ENCODE data around the gene AKAP7. TPM values are rescaled to one million over a fixed set of nuclear protein-coding genes. Genes with fewer than 3 reads are reported as not detected.

Gene AKAP7
- total RNA-seq, 1 experiment from 2014 or later, result 12.8 TPM

DNA sequence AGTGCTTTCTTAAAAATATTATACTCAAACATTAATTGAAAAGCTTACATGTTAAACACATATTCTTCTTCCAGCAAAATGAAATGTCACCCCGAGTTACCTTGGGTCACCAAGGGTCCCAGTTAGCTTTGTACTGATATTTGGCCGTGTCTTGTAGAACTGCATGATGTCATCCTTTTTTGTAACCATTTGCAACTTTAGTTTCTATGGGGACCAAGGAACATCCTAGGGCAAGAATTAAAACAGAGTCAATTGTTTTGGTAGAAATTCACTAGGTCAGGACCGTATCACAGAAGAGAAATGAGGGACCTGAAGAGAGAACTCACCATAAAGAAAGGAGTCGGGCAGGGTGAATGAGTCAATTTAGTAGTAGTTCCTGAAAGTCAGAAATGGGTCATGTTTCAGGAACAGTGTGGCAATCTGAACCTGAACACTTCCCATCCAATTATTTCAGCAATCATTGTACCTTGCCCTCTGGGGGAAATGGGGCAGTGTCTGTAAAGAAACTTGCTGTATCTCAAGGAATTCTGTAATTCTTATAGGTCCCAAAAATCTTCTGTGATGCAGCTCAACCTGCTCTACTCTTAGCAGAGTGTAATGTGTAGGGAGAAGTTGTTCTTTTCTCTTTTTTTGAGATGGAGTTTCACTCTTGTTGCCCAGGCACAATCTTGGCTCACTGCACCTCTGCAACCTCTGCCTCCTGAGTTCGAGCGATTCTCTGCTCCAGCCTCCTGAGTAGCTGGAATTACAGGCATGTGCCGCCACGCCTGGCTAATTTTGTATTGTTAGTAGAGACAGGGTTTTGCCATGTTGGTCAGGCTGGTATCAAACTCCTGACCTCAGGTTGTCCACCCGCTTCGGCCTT, 5.3 kb upstream of the AKAP7 start:
- no peak for DNase-seq (ENCODE audit: low read depth)
- in situ Hi-C loops (cut with HindIII; ENCODE audit: low pct_unique_long_range_greater_than_20kb, low sequenced_read_pairs), result no loop called here

DNA sequence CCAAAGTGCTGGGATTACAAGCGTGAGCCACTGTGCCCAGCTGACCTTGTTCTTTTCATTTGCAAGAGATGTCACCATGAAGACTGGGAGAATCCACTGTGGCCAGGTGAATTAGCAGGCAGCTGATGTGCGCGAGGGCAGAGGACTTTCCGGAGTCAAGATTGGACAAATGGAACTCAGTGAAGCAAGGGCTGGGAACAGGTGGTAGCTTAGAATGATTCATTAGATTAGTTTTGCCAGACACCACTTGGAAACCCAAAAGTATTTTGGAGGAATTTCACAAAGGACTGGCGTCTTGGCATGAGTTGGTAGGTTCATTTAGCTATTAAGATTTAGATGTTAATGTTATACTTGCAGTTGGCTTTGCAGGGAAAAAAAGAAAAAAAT, 4.7 kb upstream of the AKAP7 start:
- DNase-seq (ENCODE audit: low read depth), result no peak
- in situ Hi-C loops (cut with HindIII; ENCODE audit: low pct_unique_long_range_greater_than_20kb, low sequenced_read_pairs), result no loop called here

DNA sequence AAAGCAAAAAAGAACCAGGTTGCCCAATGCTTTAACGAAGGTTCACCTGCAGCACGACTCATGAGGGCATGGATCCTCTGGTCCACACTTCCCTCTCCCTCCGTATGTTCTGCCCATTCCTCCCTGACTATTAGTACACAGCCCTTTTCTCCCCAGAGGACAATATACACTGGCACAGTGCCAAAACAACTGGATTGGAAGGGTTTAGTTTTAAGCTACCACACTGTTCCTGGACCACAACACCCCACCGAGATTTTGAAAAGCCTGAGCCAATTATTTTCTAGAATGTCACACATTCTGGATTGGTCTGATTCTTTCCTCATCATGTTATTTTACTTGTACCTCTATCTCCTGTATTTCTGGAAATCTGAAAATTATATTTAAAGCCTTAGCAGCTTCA, 2.9 kb upstream of the AKAP7 start:
- in situ Hi-C loops (cut with HindIII; ENCODE audit: low pct_unique_long_range_greater_than_20kb, low sequenced_read_pairs), result no loop called here
- no peak for DNase-seq (ENCODE audit: low read depth)

DNA sequence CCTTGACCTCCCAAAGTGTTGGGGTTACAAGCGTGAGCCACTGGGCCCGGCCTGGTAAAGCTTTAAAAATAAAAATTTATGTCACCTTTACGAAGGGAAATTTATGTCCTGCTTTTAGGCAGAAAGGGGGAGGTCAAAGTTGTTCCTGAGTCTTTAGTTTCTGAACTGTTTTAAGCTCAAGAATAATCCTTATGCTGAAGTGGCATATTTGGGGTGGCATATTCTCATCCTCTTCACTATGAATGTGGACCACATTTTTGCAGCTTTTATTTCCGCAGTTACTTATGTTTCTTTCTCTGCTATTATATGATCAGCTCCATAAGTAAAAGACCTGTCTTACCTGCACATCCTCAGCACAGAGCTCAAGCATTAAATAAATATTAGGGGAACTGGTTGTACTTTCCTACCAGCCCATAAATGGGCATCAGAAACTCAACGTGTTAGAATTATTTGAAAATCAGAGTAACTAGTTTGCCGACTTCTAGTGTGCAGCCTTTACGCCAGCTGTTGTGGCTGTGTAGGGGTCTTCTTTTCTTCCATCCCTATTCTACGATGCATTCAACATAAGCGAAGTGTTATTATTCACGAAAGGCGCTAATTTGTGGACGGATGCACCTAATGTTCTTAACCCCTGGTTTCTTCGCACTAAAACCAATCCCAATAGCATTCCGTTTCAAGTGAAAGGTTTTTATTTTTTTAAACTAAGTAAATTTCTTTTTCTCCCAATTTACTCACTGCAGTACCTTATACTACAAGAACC, 867 bp upstream of the AKAP7 start:
- DNase-seq (ENCODE audit: low read depth), result peak; percentile 4
- in situ Hi-C loops (cut with HindIII; ENCODE audit: low pct_unique_long_range_greater_than_20kb, low sequenced_read_pairs), result no loop called here

DNA sequence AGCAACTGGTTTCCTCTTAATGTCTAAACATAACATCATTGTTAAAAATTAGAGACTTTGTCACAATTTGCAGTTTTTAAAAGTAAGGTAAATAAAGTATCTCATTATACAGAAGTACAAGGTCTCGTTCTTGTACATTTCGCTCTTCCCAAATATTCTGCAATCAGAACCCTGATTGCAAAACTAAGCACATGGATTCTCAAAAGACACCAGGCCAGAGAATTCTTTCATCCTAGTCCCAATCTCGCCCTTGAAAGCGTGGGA, 355 bp upstream of the AKAP7 start:
- DNase-seq (ENCODE audit: low read depth), result no peak
- in situ Hi-C loops (cut with HindIII; ENCODE audit: low pct_unique_long_range_greater_than_20kb, low sequenced_read_pairs), result no loop called here

DNA sequence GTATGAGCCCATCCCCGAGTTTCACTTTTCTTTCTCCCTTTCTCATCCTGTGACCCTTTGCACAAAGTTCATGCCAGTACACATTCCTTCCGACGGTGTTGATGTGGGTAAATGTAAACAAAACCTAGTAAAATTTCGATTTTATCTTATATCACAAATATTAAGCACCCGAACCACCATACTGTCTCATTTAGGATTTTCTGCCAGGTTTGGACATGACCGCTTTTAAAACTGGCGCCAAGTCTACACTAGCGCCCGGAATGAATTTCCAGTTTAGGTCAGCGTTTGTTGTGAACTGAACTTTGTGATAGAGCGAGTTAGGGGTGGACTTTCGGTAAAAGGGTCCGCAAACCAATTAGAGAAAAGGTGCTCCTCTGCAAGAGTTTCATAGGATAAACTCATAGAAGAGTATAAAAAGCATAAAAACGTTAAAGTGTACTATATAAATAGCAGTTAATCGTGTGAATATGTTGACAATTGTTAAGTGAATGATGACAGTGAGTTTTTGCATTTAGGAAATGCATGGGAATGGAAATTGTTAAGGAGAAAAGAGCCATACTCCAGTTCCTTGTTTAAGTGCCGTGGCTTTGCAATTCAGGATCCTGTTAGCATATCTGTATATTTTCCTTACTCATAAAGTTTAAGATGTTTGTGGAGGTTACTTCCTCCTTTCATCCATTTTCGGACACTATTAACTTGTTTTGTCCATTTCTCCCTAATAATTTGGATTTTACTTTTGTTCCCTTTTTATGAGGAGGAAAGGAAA, 937 bp downstream of the AKAP7 start:
- DNase-seq (ENCODE audit: low read depth), result no peak
- in situ Hi-C loops (cut with HindIII; ENCODE audit: low pct_unique_long_range_greater_than_20kb, low sequenced_read_pairs), result no loop called here

DNA sequence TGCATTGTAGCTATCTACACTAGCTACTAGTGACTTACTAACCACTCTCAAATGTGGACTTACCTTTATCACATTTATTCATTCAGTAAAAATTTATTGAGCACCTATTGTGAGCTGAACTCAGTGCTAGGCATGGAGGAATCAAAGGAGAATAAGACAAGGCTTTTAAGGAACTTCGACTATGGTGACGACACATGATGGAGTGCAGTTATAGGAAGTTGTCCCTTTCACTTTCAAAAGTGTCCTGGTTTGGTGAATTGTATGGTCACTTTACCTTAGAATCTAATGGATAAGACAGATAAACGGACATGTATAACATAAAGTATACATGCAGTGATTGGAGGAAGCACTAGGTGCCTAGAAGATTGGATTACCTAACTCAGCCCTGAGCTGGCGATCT, 4.3 kb downstream of the AKAP7 start:
- DNase-seq (ENCODE audit: low read depth), result no peak
- in situ Hi-C loops (cut with HindIII; ENCODE audit: low pct_unique_long_range_greater_than_20kb, low sequenced_read_pairs), result no loop called here

DNA sequence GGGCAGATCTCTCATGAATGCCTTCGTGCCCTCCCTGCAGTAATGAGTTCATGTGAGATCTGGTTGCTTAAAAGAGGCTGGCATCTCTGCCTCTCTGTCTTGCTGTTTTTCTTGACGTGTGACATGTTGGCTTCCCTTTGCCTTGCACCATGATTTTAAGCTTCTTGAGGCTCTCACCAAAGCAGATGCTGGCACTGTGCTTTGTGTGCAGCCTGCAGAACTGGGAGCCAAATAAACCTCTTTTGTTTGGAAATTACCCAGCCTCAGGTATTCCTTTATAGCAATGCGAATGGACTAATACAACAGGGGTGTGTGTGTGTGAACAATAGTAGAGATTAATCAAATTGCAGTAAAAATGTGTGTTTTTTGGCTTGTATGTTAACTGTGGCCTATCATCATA, 8.1 kb downstream of the AKAP7 start:
- in situ Hi-C loops (cut with HindIII; ENCODE audit: low pct_unique_long_range_greater_than_20kb, low sequenced_read_pairs), result no loop called here
- DNase-seq (ENCODE audit: low read depth), result no peak

DNA sequence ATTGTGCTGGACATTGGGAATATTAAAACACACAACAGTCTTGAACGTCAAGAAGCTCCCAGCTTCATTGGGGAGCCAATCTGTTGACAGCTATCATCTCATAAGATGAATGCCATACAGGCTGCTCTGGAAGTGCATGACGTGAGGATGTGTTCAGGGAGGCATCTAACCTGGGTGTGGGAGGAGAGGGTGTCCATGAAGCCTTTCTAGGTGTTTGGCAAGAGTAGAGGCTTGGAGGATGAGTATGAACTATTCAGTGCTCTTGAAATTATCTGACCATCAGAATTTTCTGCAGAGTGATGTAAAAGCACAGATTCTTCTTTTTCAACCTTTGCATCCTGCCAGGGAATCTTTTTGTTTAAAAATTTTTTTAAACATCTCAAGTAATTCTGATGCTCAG, 11.6 kb downstream of the AKAP7 start:
- in situ Hi-C loops (cut with HindIII; ENCODE audit: low pct_unique_long_range_greater_than_20kb, low sequenced_read_pairs), result no loop called here
- no peak for DNase-seq (ENCODE audit: low read depth)

DNA sequence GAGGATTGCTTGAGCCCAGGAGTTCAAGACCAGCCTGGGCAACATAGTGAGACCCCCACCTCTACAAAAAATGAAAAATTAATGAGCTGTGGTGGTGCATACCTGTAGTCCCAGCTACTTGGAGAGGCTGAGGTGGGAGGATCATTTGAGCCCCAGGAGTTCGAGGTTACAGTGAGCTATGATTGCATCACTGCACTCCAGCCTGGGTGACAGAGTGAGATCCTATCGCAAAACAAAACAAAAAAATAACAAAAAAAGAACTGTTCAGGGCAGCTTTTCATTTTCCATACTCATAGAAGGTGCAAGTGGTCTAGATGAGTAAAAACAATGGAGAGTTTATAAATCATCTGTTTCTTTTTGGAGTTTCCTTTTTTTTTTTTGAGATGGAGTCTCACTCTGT, 21.1 kb downstream of the AKAP7 start:
- in situ Hi-C loops (cut with HindIII; ENCODE audit: low pct_unique_long_range_greater_than_20kb, low sequenced_read_pairs), result no loop called here
- DNase-seq (ENCODE audit: low read depth), result no peak

DNA sequence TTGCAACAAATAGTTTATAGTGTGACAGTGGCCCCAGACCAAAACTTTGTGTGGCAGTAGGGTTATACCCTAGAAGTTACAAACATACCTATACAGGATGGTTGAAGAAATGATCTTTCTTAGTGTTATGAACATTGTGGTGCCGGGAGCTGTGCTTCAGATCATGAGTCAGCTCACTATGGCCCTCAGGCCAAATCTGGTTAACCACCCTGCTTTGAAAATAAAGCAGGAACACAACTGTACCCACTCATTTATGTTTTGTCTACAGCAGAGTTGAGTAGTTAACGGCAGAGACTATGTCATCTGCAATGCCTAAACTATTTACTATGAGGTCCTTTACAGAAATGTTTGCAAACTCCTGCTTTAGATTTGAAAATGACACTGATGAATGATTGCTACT, 24.3 kb downstream of the AKAP7 start:
- no peak for DNase-seq (ENCODE audit: low read depth)
- in situ Hi-C loops (cut with HindIII; ENCODE audit: low pct_unique_long_range_greater_than_20kb, low sequenced_read_pairs), result no loop called here

DNA sequence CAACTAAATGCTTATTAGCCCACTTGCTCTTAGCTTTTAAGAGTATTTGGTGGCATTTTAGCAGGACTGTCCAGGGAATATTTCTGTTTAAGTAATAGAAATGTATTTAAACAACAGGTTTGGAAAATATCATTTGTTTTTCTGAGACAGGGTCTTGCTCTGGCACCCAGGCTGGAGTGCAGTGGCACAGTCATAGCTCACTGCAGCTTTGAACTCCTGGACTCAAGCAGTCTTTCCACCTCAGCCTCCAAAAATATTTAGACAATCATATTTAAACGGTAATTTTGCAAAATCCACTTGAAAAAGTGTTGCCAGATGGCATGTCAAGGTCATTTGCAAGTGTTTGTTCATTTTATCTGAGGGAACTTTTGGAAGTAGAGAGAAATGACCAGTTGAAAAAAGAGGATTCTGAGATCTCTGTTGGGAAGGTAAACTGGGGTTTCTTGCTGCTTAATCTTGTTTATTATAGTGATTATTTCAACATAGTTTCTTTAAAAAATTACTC, 25.0 kb downstream of the AKAP7 start:
- in situ Hi-C loops (cut with HindIII; ENCODE audit: low pct_unique_long_range_greater_than_20kb, low sequenced_read_pairs), result no loop called here
- DNase-seq (ENCODE audit: low read depth), result no peak

DNA sequence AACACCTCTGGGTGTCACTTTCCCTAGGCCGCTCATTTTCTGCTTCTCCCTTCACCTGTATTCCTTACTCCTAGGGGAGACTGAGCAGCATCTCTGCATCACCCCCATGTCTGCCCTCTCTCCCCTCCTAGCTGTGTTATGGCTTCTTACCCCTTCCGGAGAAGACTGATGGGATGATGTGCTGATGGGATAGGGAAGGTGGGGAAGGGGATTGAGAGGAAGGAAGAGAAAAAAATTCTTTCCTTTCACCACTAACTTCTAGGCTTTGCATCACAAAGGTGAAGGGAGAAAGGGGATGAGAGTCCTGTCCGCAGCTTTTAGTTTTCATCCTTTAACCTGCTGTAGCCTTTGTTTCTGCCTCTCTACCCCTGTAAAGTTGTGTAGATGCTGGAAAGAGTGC, 26.7 kb downstream of the AKAP7 start:
- DNase-seq (ENCODE audit: low read depth), result no peak
- in situ Hi-C loops (cut with HindIII; ENCODE audit: low pct_unique_long_range_greater_than_20kb, low sequenced_read_pairs), result no loop called here

DNA sequence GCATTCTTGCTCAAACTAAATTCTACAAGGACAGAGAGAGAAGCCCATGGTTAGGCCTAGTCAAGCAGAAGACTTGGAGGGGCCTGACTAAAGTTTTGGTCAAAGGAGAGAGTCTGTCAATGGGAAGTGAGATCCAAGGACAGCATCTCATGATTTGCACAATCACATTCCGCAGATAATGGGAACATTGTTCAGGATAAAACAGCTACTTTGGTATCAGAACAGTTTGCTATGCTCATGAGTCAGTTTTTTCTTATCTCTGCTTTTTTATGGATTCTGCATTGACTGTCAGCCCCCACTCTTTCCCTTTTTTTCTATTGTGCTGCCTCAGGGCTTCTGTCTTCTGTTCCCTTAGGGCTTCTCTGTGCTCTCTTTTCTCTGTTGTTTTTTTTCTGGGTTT, 28.6 kb downstream of the AKAP7 start:
- in situ Hi-C loops (cut with HindIII; ENCODE audit: low pct_unique_long_range_greater_than_20kb, low sequenced_read_pairs), result no loop called here
- DNase-seq (ENCODE audit: low read depth), result no peak

DNA sequence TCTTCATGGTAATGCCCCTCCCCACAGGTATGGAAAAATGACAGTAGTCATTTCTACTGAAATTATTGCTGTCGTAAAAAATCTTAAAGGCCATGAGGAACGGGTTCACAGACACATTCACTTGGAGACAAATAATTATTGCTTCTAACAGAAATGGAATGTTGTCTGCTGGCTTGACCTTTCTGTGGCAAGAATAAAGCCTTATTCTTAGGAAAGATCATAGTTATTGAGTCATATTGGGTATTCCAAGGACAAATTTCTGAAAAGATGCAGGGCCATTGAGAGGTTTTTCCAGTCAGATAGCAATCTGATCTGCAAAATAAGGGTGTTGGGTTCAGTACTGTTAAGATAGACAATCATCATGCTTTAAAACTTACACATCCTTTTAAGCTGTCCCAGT, 29.2 kb downstream of the AKAP7 start:
- no peak for DNase-seq (ENCODE audit: low read depth)
- in situ Hi-C loops (cut with HindIII; ENCODE audit: low pct_unique_long_range_greater_than_20kb, low sequenced_read_pairs), result no loop called here

DNA sequence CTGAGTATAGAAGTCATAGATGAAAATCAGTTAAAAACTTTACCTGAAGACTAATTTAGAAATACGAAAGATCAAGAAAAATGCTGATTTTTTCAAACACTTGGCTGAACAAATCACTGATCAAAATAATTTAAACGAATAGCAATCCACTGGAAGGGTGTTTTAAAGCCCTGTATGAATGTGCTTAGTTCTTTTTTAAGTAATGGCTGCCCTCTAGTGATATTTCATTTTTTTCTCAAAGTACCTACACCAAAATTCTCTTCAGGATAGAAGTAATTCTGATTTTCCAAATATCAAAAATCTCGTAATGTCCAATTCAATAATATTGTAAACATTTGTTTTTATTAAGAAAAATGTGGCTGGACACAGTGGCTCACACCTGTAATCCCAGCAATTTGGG, 32.5 kb downstream of the AKAP7 start:
- in situ Hi-C loops (cut with HindIII; ENCODE audit: low pct_unique_long_range_greater_than_20kb, low sequenced_read_pairs), result no loop called here
- no peak for DNase-seq (ENCODE audit: low read depth)

DNA sequence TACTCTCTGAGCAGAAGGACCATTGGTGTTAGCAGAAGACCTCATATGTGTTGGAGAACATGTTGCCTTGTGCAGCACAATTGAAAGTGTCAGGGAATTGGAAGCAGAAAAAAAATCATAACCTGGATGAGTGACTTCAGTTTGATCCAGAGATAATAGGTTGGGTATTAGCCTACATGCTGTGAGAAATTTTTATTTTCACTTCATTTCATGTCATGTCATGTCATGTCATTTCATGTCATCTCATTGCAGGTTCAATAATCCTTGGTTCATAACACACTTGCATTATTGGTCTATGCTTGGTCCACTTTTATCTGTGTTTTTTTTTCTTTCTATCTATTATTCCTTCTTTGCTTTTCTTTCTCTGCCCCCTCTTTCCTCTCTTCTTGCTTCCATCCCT, 34.3 kb downstream of the AKAP7 start:
- in situ Hi-C loops (cut with HindIII; ENCODE audit: low pct_unique_long_range_greater_than_20kb, low sequenced_read_pairs), result no loop called here
- no peak for DNase-seq (ENCODE audit: low read depth)

DNA sequence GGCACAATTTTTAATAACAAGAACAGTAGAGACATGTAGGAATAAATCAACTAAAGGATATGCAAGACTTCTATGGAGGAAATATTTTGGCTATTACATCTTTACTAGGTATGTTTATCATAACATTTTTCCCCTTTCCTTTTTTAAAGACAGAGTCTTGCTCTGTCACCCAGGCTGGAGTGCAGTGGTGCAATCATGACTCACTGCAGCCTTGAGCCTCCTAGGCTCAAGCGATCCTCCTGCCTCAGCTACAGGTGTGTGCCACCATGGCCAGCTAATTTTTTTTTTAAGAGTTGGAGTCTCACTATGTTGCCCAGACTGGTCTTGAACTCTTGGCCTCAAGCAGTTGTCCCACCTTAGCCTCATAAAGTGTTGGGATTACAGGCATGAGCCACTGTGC, 37.0 kb downstream of the AKAP7 start:
- DNase-seq (ENCODE audit: low read depth), result no peak
- in situ Hi-C loops (cut with HindIII; ENCODE audit: low pct_unique_long_range_greater_than_20kb, low sequenced_read_pairs), result no loop called here

DNA sequence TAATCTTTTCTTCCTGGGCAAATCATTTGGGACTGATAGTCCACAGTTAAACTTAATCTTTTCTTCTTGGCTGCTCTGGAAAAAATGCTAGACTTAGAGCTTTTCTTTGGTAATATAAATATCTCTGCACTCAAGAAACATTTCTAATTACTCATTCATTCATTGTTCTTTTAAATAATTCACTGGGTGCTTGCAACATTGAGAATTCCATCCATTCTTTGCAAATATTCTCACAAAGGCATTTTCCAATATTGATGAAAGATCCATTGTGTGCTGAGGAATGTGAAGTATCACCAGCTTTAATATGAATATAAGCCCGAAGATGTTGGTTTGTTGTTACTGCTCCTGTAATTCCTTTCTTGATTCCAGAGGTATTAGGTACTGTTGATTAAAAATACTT, 38.4 kb downstream of the AKAP7 start:
- in situ Hi-C loops (cut with HindIII; ENCODE audit: low pct_unique_long_range_greater_than_20kb, low sequenced_read_pairs), result no loop called here
- no peak for DNase-seq (ENCODE audit: low read depth)
